HCT116 (cell line): ENCODE measurements around the gene KMT2E. TPM values are rescaled to one million over a fixed set of nuclear protein-coding genes. Genes with fewer than 3 reads are reported as not detected.

Source experiments
- ATAC-seq: fragments of 200-7000 bp; cut with Tn5 transposase; 2 replicates; pipeline ENCODE4 v1.9.1; 2020; ENCODE audit warnings: mild to moderate bottlenecking, moderate library complexity
- BruUV-seq: library from RNA; stranded (reverse); fragments of 400-500 nt; replicated peaks from 2 replicates; lab custom pipeline; 2021; lab: Mats Ljungman, UMichigan
- CTCF ChIA-PET: fragments of 300-600 bp; sonication (Branson Sonifier 250); formaldehyde crosslinking; loops from one replicate; lab custom pipeline; 2021; ENCODE audit warnings: antibody characterized with exemption; lab: Charles Lee
- POLR2A ChIA-PET: fragments of 300-600, 350-600 bp; sonication (Branson Sonifier 250); formaldehyde crosslinking; loops from one replicate; lab custom pipeline; 2021; ENCODE audit warnings: antibody characterized with exemption; lab: Charles Lee
- RAD21 ChIA-PET, 2 experiments: fragments of 300-600 bp; sonication (Branson Sonifier 250); formaldehyde crosslinking; loops; one replicate each; lab custom pipeline; 2023; ENCODE audit warnings: low total read pairs in 2 of 2; ENCODE audit not compliant: uncharacterized antibody in 2 of 2, unreplicated experiment in 2 of 2, low non-redundant PET in 1 of 2; lab: Charles Lee
- DNase-seq: peaks from one replicate; pipeline ENCODE4 v3.0.0-alpha.2; 2010; ENCODE audit warnings: low read depth, low spot score
- H2AFZ ChIP-seq: fragments of 200-600 bp; shearing (Covaris generic), sonication (generic); 2 replicates; pipeline ENCODE4 v1.6.1; 2017; ENCODE audit warnings: low read depth, mixed run types, mixed read lengths, antibody characterized with exemption, low read length; ENCODE audit not compliant: poor library complexity, severe bottlenecking
- H3K27ac ChIP-seq: 2 replicates; pipeline ENCODE4 v1.5.1; 2012; ENCODE audit warnings: low read depth, low read length
- H3K27me3 ChIP-seq: fragments of 200-600 bp; sonication (generic); 2 replicates; pipeline ENCODE4 v1.6.1; 2016; ENCODE audit warnings: mixed run types, low read length, mixed read lengths; ENCODE audit not compliant: insufficient read depth
- H3K36me3 ChIP-seq, 2 experiments: fragments of 200-500 bp in 1 of 2; fragments of 200-600 bp in 1 of 2; sonication (Bioruptor generic) in 1 of 2; sonication (generic) in 1 of 2; 2 replicates each; pipeline versions ENCODE4 v1.5.1 to v1.6.1; 2014 to 2016; ENCODE audit warnings: low read length in 2 of 2, inconsistent platforms in 1 of 2, mixed read lengths in 1 of 2, mixed run types in 1 of 2; ENCODE audit not compliant: insufficient read depth in 2 of 2, control insufficient read depth in 1 of 2
- H3K4me1 ChIP-seq, 2 experiments: fragments of 200-600 bp in 1 of 2; sonication (generic) in 1 of 2; 2 replicates each; pipeline versions ENCODE4 v1.5.1 to v1.6.1; 2012 to 2017; ENCODE audit warnings: low read length in 2 of 2, inconsistent platforms in 1 of 2, mild to moderate bottlenecking in 1 of 2, mixed read lengths in 1 of 2, mixed run types in 1 of 2, moderate library complexity in 1 of 2; ENCODE audit not compliant: insufficient read depth in 2 of 2, control insufficient read depth in 1 of 2
- H3K4me2 ChIP-seq: fragments of 200-600 bp; sonication (generic); 2 replicates; pipeline ENCODE4 v1.6.1; 2017; ENCODE audit warnings: mixed run types, low read length, mixed read lengths
- H3K4me3 ChIP-seq, 2 experiments: fragments of 200-600 bp in 1 of 2; sonication (generic) in 1 of 2; replicated peaks in 1 of 2; 2 replicates each; pipeline ENCODE4 v1.5.1; 2011 to 2016; ENCODE audit warnings: low read length in 2 of 2, control low read depth in 1 of 2, low read depth in 1 of 2, mild to moderate bottlenecking in 1 of 2, mixed read lengths in 1 of 2, mixed run types in 1 of 2
- H3K79me2 ChIP-seq: fragments of 200-600 bp; sonication (generic); 2 replicates; pipeline ENCODE4 v1.6.1; 2017; ENCODE audit warnings: mild to moderate bottlenecking, mixed run types, low read length, moderate library complexity, mixed read lengths; ENCODE audit not compliant: insufficient read depth
- H3K9ac ChIP-seq: fragments of 200-600 bp; sonication (generic); 2 replicates; pipeline ENCODE4 v1.6.1; 2016; ENCODE audit warnings: low read length, mixed read lengths
- H3K9me2 ChIP-seq: fragments of 200-600 bp; sonication (generic), shearing (Covaris generic); 2 replicates; pipeline ENCODE4 v1.6.1; 2017; ENCODE audit warnings: mixed run types, mild to moderate bottlenecking, moderate library complexity; ENCODE audit not compliant: insufficient read depth
- H3K9me3 ChIP-seq, 2 experiments: fragments of 200-500 bp in 1 of 2; fragments of 200-600 bp in 1 of 2; sonication (Bioruptor generic) in 1 of 2; sonication (generic) in 1 of 2; 2 replicates each; pipeline ENCODE4 v1.6.1; 2014 to 2017; ENCODE audit warnings: low read length in 2 of 2, mixed read lengths in 2 of 2, inconsistent platforms in 1 of 2, low read depth in 1 of 2, mild to moderate bottlenecking in 1 of 2, mixed run types in 1 of 2, moderate library complexity in 1 of 2; ENCODE audit not compliant: control insufficient read depth in 1 of 2, insufficient read depth in 1 of 2
- H4K20me1 ChIP-seq: fragments of 200-600 bp; sonication (generic), shearing (Covaris generic); 2 replicates; pipeline ENCODE4 v1.6.1; 2017; ENCODE audit warnings: mixed run types, mild to moderate bottlenecking, moderate library complexity; ENCODE audit not compliant: insufficient read depth
- ATF3 ChIP-seq: IDR thresholded peaks from 2 replicates; pipeline ENCODE4 v1.6.1; 2012
- EGR1 ChIP-seq: IDR thresholded peaks from 2 replicates; pipeline ENCODE4 v1.6.1; 2012; ENCODE audit warnings: low read depth
- MAX ChIP-seq: IDR thresholded peaks from 2 replicates; pipeline ENCODE4 v1.6.1; 2012
- POLR2AphosphoS5 ChIP-seq: IDR thresholded peaks from 2 replicates; pipeline ENCODE4 v1.6.1; 2011; ENCODE audit warnings: mild to moderate bottlenecking, low read depth, low read length, moderate library complexity
- SIN3A ChIP-seq: IDR thresholded peaks from 2 replicates; pipeline ENCODE4 v1.6.1; 2012; ENCODE audit warnings: low read depth
- SP1 ChIP-seq: IDR thresholded peaks from 2 replicates; pipeline ENCODE4 v1.6.1; 2012; ENCODE audit warnings: low read depth
- TCF7L2 ChIP-seq: IDR thresholded peaks from 2 replicates; pipeline ENCODE4 v1.7.0; 2011; ENCODE audit warnings: borderline replicate concordance, inconsistent platforms; ENCODE audit not compliant: insufficient read depth, insufficient read length; ENCODE audit errors: extremely low read depth
- YY1 ChIP-seq: IDR thresholded peaks from 2 replicates; pipeline ENCODE4 v1.6.1; 2011; ENCODE audit warnings: low read length, low read depth, moderate library complexity, mild to moderate bottlenecking; ENCODE audit not compliant: insufficient replicate concordance; ENCODE audit errors: extremely low read depth
- ZFX ChIP-seq: fragments of 450-650 bp; IDR thresholded peaks from 2 replicates; pipeline ENCODE4 v1.6.1; 2017
- intact Hi-C: fragments of 100-400 bp; cut with micrococcal nuclease; formaldehyde crosslinking; loops from 2 replicates; pipeline ENCODE4 v1.10.0; 2022
- total RNA-seq: library from RNA; stranded (reverse); gene quantifications from one replicate; pipeline ENCODE4 v1.2.1, GENCODE V29; 2021; ENCODE audit not compliant: unreplicated experiment

The KMT2E gene
- total RNA-seq, 1 experiment from 2014 or later: 39.8 TPM

- Histone ChIP-seq H3K9ac (no peak overlapping the region), H2AFZ (no peak overlapping the region), H3K27me3 (no peaks in the 10 kb centered on the region), H3K9me2 (no peaks in the 10 kb centered on the region), H3K4me1 (peaks cover 0 to 14% of the 10 kb centered on the region in 2 experiments; a peak in 2 of 4 replicates), H3K9me3 (no peaks in the 10 kb centered on the region)
- DNase-seq: no peak
- intact Hi-C loops: no loop called here
- ChIA-PET CTCF (no interaction called here), POLR2A (no interaction called here)
- TF ChIP-seq EGR1 (no peak), ATF3 (no peak), SIN3A (no peak), POLR2AphosphoS5 (no peak), MAX (no peak), SP1 (no peak)
- TF ChIP-seq, all 23 proteins: peak for 0
- H3K4me3 ChIP-seq: no peak overlapping the region
- H4K20me1 ChIP-seq: no peaks in the 10 kb centered on the region
- no peaks in the 10 kb centered on the region for H3K36me3 ChIP-seq
- RAD21 ChIA-PET: no interaction called here
- no peaks in the 10 kb centered on the region for H3K79me2 ChIP-seq
- ATAC-seq: no peak
- no TSS peak for BruUV-seq
- no peak overlapping the region for H3K4me2 ChIP-seq
- H3K27ac ChIP-seq: no peak overlapping the region
Observed at GRCh38 chr7:105154084-105154483, 140.1 kb downstream of the KMT2E start.

- no peak for DNase-seq
- BruUV-seq: no TSS peak
- H3K36me3 ChIP-seq: no peaks in the 10 kb centered on the region
- no peaks in the 10 kb centered on the region for H3K4me1 ChIP-seq
- H3K9me2 ChIP-seq: no peaks in the 10 kb centered on the region
- intact Hi-C loops: no loop called here
- H2AFZ ChIP-seq: no peak overlapping the region
- H3K9me3 ChIP-seq: no peaks in the 10 kb centered on the region
- POLR2A ChIA-PET: no interaction called here
- ATAC-seq: no peak
- CTCF ChIA-PET: no interaction called here
- no peaks in the 10 kb centered on the region for H3K27me3 ChIP-seq
- no peaks in the 10 kb centered on the region for H3K79me2 ChIP-seq
- no peak overlapping the region for H3K4me3 ChIP-seq
- no peak for TF ChIP-seq YY1
- TF ChIP-seq MAX: no peak
- TF ChIP-seq POLR2AphosphoS5: no peak
- TF ChIP-seq ZFX: no peak
- TF ChIP-seq TCF7L2: no peak
- H4K20me1 ChIP-seq: no peaks in the 10 kb centered on the region
- no peak overlapping the region for H3K9ac ChIP-seq
- no peak overlapping the region for H3K4me2 ChIP-seq
- H3K27ac ChIP-seq: no peak overlapping the region
- RAD21 ChIA-PET: no interaction called here
Observed at GRCh38 chr7:105156731-105157130, 142.7 kb downstream of the KMT2E start.
